ENCODE results near the gene TEX13B. TPM values are rescaled to one million over a fixed set of nuclear protein-coding genes. Genes with fewer than 3 reads are reported as not detected.

The TEX13B gene
- total RNA-seq, 1 experiment from 2014 or later = not detected

- ATAC-seq (no peak), DNase-seq (ENCODE audit: low read depth, low spot score) (no peak)
- Histone ChIP-seq H2AFZ (ENCODE audit: low read depth, low read length, poor library complexity, severe bottlenecking) (no peak overlapping the region), H4K20me1 (ENCODE audit: insufficient read depth) (no peaks in the 10 kb centered on the region), H3K27me3 (ENCODE audit: insufficient read depth, low read length) (no peaks in the 10 kb centered on the region), H3K36me3 (ENCODE audit: control insufficient read depth in 1 of 2, insufficient read depth in 2 of 2, low read length in 2 of 2) (no peaks in the 10 kb centered on the region), H3K4me3 (replicated peaks in 1 of 2; ENCODE audit: low read depth in 1 of 2, low read length in 2 of 2) (no peak overlapping the region), H3K9me2 (ENCODE audit: insufficient read depth) (no peaks in the 10 kb centered on the region), H3K4me2 (ENCODE audit: low read length) (no peak overlapping the region), H3K27ac (ENCODE audit: low read depth, low read length) (no peak overlapping the region), H3K9me3 (ENCODE audit: control insufficient read depth in 1 of 2, insufficient read depth in 1 of 2, low read depth in 1 of 2, low read length in 2 of 2) (no peaks in the 10 kb centered on the region), H3K4me1 (ENCODE audit: control insufficient read depth in 1 of 2, insufficient read depth in 2 of 2, low read length in 2 of 2) (no peaks in the 10 kb centered on the region), H3K9ac (ENCODE audit: low read length) (no peak overlapping the region), H3K79me2 (ENCODE audit: insufficient read depth, low read length) (no peaks in the 10 kb centered on the region)
- ChIA-PET CTCF (no interaction called here), RAD21 (ENCODE audit: low non-redundant PET in 1 of 2, low total read pairs in 2 of 2, uncharacterized antibody in 2 of 2, unreplicated experiment in 2 of 2) (no interaction called here), POLR2A (no interaction called here)
- TF ChIP-seq EZH2phosphoT487 (IDR thresholded peaks at IDR 0.05; ENCODE audit: borderline replicate concordance) (no peak), JUND (IDR thresholded peaks at IDR 0.05) (no peak), POLR2A (IDR thresholded peaks at IDR 0.05; ENCODE audit: borderline replicate concordance, extremely low read depth, insufficient read depth, insufficient read length) (no peak), YY1 (IDR thresholded peaks at IDR 0.05; ENCODE audit: extremely low read depth, insufficient replicate concordance, low read depth, low read length) (no peak), SRF (IDR thresholded peaks at IDR 0.05; ENCODE audit: low read depth) (no peak), CBX3 (IDR thresholded peaks at IDR 0.05; ENCODE audit: low read depth) (no peak), POLR2AphosphoS5 (IDR thresholded peaks at IDR 0.05; ENCODE audit: low read depth, low read length) (no peak), RAD21 (IDR thresholded peaks at IDR 0.05; ENCODE audit: low read depth) (no peak), SIN3A (IDR thresholded peaks at IDR 0.05; ENCODE audit: low read depth) (no peak), EZH2 (IDR thresholded peaks at IDR 0.05) (no peak), CEBPB (IDR thresholded peaks at IDR 0.05; ENCODE audit: low read depth) (no peak), SP1 (IDR thresholded peaks at IDR 0.05; ENCODE audit: low read depth) (no peak), ZNF274 (IDR thresholded peaks at IDR 0.05; ENCODE audit: low read depth, low read length) (no peak), ZFX (IDR thresholded peaks at IDR 0.05) (no peak), MAX (IDR thresholded peaks at IDR 0.05) (no peak), ELF1 (IDR thresholded peaks at IDR 0.05; ENCODE audit: borderline replicate concordance, low read depth) (no peak)
- TF ChIP-seq, protein P1, sequence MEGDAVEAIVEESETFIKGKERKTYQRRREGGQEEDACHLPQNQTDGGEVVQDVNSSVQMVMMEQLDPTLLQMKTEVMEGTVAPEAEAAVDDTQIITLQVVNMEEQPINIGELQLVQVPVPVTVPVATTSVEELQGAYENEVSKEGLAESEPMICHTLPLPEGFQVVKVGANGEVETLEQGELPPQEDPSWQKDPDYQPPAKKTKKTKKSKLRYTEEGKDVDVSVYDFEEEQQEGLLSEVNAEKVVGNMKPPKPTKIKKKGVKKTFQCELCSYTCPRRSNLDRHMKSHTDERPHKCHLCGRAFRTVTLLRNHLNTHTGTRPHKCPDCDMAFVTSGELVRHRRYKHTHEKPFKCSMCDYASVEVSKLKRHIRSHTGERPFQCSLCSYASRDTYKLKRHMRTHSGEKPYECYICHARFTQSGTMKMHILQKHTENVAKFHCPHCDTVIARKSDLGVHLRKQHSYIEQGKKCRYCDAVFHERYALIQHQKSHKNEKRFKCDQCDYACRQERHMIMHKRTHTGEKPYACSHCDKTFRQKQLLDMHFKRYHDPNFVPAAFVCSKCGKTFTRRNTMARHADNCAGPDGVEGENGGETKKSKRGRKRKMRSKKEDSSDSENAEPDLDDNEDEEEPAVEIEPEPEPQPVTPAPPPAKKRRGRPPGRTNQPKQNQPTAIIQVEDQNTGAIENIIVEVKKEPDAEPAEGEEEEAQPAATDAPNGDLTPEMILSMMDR (IDR thresholded peaks at IDR 0.05 in 2 of 3, conservative IDR thresholded peaks at IDR 0.05 in 1 of 3; ENCODE audit: borderline replicate concordance in 1 of 3, insufficient read depth in 1 of 3, low read depth in 2 of 3, low read length in 2 of 3) = no peak
- BruUV-seq (replicated peaks) = no TSS peak
- intact Hi-C loops (cut with micrococcal nuclease) = no loop called here
Observed at GRCh38 chrX:108018656-108019381, 36.6 kb upstream of the TEX13B start.
